BJ (cell line): ENCODE measurements around the gene IL1B. TPM values are rescaled to one million over a fixed set of nuclear protein-coding genes. Genes with fewer than 3 reads are reported as not detected.

Source experiments
- CTCF ChIA-PET: fragments of 350-600 bp; formaldehyde crosslinking; extraction: SDS; loops from one replicate; lab custom pipeline; 2021; ENCODE audit warnings: antibody characterized with exemption, inconsistent platforms; lab: Yijun Ruan, JAX
- POLR2A ChIA-PET: fragments of 300-600 bp; sonication (Branson Sonifier 250); formaldehyde crosslinking; extraction: SDS; loops from one replicate; lab custom pipeline; 2021; ENCODE audit warnings: antibody characterized with exemption; lab: Charles Lee
- DNase-seq: peaks from one replicate; pipeline ENCODE4 v3.0.0-alpha.2; 2011; ENCODE audit warnings: low read depth
- H3K27me3 ChIP-seq: 2 replicates; pipeline ENCODE4 v1.6.0; 2011; ENCODE audit warnings: low read length; ENCODE audit not compliant: control insufficient read depth, insufficient read depth
- H3K36me3 ChIP-seq: 2 replicates; pipeline ENCODE4 v1.5.1; 2011; ENCODE audit warnings: low read length; ENCODE audit not compliant: control insufficient read depth, insufficient read depth
- H3K4me3 ChIP-seq: 2 replicates; pipeline ENCODE4 v1.5.1; 2011; ENCODE audit warnings: low read depth, mild to moderate bottlenecking, control low read depth, low read length
- CTCF ChIP-seq: IDR thresholded peaks from 2 replicates; pipeline ENCODE4 v1.5.1; 2011; ENCODE audit warnings: low read depth, mild to moderate bottlenecking, control low read depth, inconsistent platforms, low read length, moderate library complexity; ENCODE audit not compliant: insufficient read depth
- polyA plus RNA-seq: library from polyadenylated mRNA; depleted of rRNA; stranded (reverse); fragments of >200 nt; gene quantifications from 2 replicates; pipeline ENCODE4 v1.2.3, GENCODE V29; 2011

Gene IL1B
- polyA plus RNA-seq, 1 experiment, result 7.6 TPM

- POLR2A ChIA-PET, result no interaction called here
- no peak for DNase-seq
- CTCF ChIA-PET, result interaction anchor here (0.7 to 1.7 kb wide), 4 partner anchors 8 to 125 kb away, joined by 3 to 5 read pairs (median 4); no protein-coding TSS in a partner anchor
These were observed 18.3 kb downstream of the IL1B start for GRCh38 chr2:112818094-112818902.

GRCh38 chr2:112817082-112817689 lies 19.4 kb downstream of the IL1B start:
- CTCF ChIA-PET, result interaction anchor here (0.7 to 1.3 kb wide), 4 partner anchors 9 to 126 kb away, joined by 3 to 4 read pairs (median 3); no protein-coding TSS in a partner anchor
- no peak for TF ChIP-seq CTCF
- POLR2A ChIA-PET, result no interaction called here

More at GRCh38 chr2:112818094-112818902, 18.3 kb downstream of the IL1B start:
- no peak for TF ChIP-seq CTCF
- Histone ChIP-seq H3K4me3 (no peak overlapping the region), H3K36me3 (no peaks in the 10 kb centered on the region), H3K27me3 (no peaks in the 10 kb centered on the region)

GRCh38 chr2:112814278-112814677 lies 22.3 kb downstream of the IL1B start:
- POLR2A ChIA-PET, result no interaction called here
- no peaks in the 10 kb centered on the region for H3K27me3 ChIP-seq
- TF ChIP-seq CTCF, result peak; percentile 45
- peak; percentile 38 for DNase-seq
- H3K36me3 ChIP-seq, result no peaks in the 10 kb centered on the region
- CTCF ChIA-PET, result interaction anchor here (0.9 kb wide), 1 partner anchor 19 kb away, joined by 3 read pairs; no protein-coding TSS in a partner anchor
- no peak overlapping the region for H3K4me3 ChIP-seq

More at GRCh38 chr2:112817082-112817689, 19.4 kb downstream of the IL1B start:
- no peaks in the 10 kb centered on the region for H3K27me3 ChIP-seq
- H3K36me3 ChIP-seq, result no peaks in the 10 kb centered on the region
- no peak for DNase-seq
- no peak overlapping the region for H3K4me3 ChIP-seq

GRCh38 chr2:112813280-112813966 lies 23.2 kb downstream of the IL1B start:
- ChIA-PET POLR2A (no interaction called here), CTCF (interaction anchor here (0.6 to 0.7 kb wide), 2 partner anchors 23 to 64 kb away, joined by 3 read pairs; partner anchors contain the start of gene IL1B)
- DNase-seq, result no peak

More at GRCh38 chr2:112813280-112813966, 23.2 kb downstream of the IL1B start:
- no peak for TF ChIP-seq CTCF
- no peaks in the 10 kb centered on the region for H3K27me3 ChIP-seq
- H3K4me3 ChIP-seq, result no peak overlapping the region
- H3K36me3 ChIP-seq, result no peaks in the 10 kb centered on the region
